ENCODE measurements around the gene PRDM16.

DNA sequence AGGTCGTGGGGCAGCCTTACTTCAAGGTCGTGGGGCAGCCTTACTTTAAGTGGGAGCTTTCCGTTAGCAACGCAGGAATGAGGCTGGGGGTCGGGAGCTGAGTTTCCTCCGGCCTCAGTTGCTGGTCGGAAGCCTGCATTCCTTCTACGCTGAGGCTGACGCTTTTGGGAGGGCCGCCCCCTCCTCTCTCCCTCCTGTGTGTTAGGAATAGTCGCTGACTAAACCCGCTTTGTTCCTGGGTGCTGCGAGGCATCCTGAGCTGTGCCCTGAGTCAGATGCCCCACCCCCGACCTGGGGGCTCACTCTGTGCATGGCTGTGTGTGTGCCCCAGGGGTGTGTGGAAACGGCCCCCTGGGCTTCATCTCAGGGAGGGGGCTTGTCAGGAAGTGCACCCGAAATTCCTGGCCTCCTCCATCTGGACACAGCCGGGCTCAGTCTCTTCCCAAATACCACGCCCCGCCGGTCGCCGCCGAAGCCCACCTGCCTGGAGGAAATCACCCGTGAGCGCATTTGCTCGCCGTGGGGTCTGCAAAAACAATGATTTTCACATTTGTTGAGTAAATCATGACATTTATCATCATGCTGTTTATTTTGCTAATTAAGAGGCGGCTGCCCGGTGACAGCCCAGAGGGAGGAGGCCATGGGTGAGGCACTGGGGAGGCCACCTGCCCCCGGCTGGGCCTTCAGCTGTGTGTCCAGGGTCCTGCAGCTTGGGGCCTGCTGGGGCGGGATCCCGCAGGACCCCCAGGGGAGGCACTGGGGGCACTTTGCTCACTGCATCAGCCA is 121.4 kb downstream of the PRDM16 start:
- TF ChIP-seq CHD2 (IDR thresholded peaks at IDR 0.05; ENCODE audit: low read length, partially characterized antibody) (no peak), RFX5 (IDR thresholded peaks at IDR 0.05; ENCODE audit: low read length) (no peak), SIN3A (IDR thresholded peaks at IDR 0.05; ENCODE audit: borderline replicate concordance, low read depth, low read length) (no peak), TAF1 (IDR thresholded peaks at IDR 0.05; ENCODE audit: borderline replicate concordance, low read depth, low read length) (no peak), EZH2phosphoT487 (IDR thresholded peaks at IDR 0.05; ENCODE audit: borderline replicate concordance, low read depth) (no peak), POLR2AphosphoS5 (IDR thresholded peaks at IDR 0.05; ENCODE audit: low read depth, low read length) (no peak)
- TF ChIP-seq, protein P1, sequence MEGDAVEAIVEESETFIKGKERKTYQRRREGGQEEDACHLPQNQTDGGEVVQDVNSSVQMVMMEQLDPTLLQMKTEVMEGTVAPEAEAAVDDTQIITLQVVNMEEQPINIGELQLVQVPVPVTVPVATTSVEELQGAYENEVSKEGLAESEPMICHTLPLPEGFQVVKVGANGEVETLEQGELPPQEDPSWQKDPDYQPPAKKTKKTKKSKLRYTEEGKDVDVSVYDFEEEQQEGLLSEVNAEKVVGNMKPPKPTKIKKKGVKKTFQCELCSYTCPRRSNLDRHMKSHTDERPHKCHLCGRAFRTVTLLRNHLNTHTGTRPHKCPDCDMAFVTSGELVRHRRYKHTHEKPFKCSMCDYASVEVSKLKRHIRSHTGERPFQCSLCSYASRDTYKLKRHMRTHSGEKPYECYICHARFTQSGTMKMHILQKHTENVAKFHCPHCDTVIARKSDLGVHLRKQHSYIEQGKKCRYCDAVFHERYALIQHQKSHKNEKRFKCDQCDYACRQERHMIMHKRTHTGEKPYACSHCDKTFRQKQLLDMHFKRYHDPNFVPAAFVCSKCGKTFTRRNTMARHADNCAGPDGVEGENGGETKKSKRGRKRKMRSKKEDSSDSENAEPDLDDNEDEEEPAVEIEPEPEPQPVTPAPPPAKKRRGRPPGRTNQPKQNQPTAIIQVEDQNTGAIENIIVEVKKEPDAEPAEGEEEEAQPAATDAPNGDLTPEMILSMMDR (IDR thresholded peaks at IDR 0.05) = no peak

All from SK-N-SH (cell line).